Neural cell (in vitro differentiated cells): ENCODE data around the gene CAPNS1.

Source experiments
- POLR2AphosphoS5 ChIP-seq: IDR thresholded peaks from 2 replicates; pipeline ENCODE4 v1.6.1; 2012
- RAD21 ChIP-seq: fragments of 450-650 bp; conservative IDR thresholded peaks from 2 replicates; pipeline ENCODE4 v1.6.1; 2014; ENCODE audit warnings: antibody characterized with exemption, mild to moderate bottlenecking, moderate library complexity
- TF ChIP-seq, protein P1 (sequence below): fragments of 450-650 bp; IDR thresholded peaks from 2 replicates; pipeline ENCODE4 v1.5.1; 2014; ENCODE audit warnings: antibody characterized with exemption, mild to moderate bottlenecking, moderate library complexity; ENCODE audit not compliant: poor library complexity, severe bottlenecking
- TF ChIP-seq, protein P2 (sequence below): IDR thresholded peaks from 2 replicates; pipeline ENCODE4 v1.6.1; 2012; ENCODE audit warnings: borderline replicate concordance

DNA sequence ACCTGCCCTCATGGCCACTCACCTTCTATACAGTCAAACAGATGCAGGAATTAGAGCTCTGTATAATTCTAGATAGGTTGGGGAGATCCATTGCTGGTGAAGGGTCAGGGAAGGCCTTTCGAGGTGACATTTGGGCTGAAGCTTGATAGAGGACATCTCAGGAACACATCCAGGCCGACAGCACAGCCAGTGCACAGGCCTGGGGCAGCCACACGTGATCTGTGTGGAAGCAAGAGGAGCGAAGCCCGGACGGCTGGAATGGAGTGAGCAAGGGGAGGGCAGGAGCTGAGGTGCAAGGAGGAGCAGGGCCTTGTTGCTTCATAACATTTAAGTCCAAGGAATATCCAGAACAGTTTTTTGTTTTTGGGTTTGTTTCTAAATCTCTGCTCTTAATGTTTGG, 33.4 kb upstream of the CAPNS1 start:
- TF ChIP-seq, protein P1, sequence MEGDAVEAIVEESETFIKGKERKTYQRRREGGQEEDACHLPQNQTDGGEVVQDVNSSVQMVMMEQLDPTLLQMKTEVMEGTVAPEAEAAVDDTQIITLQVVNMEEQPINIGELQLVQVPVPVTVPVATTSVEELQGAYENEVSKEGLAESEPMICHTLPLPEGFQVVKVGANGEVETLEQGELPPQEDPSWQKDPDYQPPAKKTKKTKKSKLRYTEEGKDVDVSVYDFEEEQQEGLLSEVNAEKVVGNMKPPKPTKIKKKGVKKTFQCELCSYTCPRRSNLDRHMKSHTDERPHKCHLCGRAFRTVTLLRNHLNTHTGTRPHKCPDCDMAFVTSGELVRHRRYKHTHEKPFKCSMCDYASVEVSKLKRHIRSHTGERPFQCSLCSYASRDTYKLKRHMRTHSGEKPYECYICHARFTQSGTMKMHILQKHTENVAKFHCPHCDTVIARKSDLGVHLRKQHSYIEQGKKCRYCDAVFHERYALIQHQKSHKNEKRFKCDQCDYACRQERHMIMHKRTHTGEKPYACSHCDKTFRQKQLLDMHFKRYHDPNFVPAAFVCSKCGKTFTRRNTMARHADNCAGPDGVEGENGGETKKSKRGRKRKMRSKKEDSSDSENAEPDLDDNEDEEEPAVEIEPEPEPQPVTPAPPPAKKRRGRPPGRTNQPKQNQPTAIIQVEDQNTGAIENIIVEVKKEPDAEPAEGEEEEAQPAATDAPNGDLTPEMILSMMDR: no peak
- no peak for TF ChIP-seq RAD21
- TF ChIP-seq POLR2AphosphoS5: no peak
- TF ChIP-seq, protein P2, sequence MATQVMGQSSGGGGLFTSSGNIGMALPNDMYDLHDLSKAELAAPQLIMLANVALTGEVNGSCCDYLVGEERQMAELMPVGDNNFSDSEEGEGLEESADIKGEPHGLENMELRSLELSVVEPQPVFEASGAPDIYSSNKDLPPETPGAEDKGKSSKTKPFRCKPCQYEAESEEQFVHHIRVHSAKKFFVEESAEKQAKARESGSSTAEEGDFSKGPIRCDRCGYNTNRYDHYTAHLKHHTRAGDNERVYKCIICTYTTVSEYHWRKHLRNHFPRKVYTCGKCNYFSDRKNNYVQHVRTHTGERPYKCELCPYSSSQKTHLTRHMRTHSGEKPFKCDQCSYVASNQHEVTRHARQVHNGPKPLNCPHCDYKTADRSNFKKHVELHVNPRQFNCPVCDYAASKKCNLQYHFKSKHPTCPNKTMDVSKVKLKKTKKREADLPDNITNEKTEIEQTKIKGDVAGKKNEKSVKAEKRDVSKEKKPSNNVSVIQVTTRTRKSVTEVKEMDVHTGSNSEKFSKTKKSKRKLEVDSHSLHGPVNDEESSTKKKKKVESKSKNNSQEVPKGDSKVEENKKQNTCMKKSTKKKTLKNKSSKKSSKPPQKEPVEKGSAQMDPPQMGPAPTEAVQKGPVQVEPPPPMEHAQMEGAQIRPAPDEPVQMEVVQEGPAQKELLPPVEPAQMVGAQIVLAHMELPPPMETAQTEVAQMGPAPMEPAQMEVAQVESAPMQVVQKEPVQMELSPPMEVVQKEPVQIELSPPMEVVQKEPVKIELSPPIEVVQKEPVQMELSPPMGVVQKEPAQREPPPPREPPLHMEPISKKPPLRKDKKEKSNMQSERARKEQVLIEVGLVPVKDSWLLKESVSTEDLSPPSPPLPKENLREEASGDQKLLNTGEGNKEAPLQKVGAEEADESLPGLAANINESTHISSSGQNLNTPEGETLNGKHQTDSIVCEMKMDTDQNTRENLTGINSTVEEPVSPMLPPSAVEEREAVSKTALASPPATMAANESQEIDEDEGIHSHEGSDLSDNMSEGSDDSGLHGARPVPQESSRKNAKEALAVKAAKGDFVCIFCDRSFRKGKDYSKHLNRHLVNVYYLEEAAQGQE: no peak
